Measurements from ENCODE around the gene RBAK. TPM values are rescaled to one million over a fixed set of nuclear protein-coding genes. Genes with fewer than 3 reads are reported as not detected.
"Not testable (repeated sequence)": the region's sequence is repeated elsewhere in the genome, so short reads cannot be mapped to it uniquely, and the experiment has no call there.

The RBAK gene
- total RNA-seq, 1 experiment from 2014 or later: 2.4 TPM

DNA sequence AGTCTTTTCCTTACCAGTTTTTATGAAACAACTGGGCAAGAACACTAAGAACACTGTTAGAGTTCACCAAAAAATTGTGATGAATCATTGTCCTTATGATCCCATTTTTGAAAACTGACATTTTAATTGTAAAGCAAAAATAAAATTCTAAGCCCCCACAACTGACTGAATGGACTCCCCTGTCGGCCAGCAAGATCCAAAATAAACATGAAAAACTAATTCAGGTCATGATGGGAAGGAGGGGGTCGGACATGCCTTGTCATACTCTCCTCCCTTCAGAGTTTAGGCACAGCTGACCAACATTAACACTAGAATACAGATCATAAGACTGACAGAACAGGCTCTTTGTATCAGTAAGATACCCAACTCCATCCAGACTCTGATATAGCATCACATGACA, 2.0 kb upstream of the RBAK start:
- no peak for DNase-seq (ENCODE audit: low read depth)
- in situ Hi-C loops (cut with HindIII; ENCODE audit: low pct_unique_long_range_greater_than_20kb, low sequenced_read_pairs): no loop called here

- in situ Hi-C loops (cut with HindIII; ENCODE audit: low pct_unique_long_range_greater_than_20kb, low sequenced_read_pairs); DNase-seq (ENCODE audit: low read depth): not testable (repeated sequence)
Measured at GRCh38 chr7:5046397-5046732, 705 bp downstream of the RBAK start.

GRCh38 chr7:5047127-5047526, 1.5 kb downstream of the RBAK start:
- DNase-seq (ENCODE audit: low read depth); in situ Hi-C loops (cut with HindIII; ENCODE audit: low pct_unique_long_range_greater_than_20kb, low sequenced_read_pairs): not testable (repeated sequence)

GRCh38 chr7:5050676-5051075, 5.0 kb downstream of the RBAK start:
- in situ Hi-C loops (cut with HindIII; ENCODE audit: low pct_unique_long_range_greater_than_20kb, low sequenced_read_pairs): no loop called here
- no peak for DNase-seq (ENCODE audit: low read depth)

DNA sequence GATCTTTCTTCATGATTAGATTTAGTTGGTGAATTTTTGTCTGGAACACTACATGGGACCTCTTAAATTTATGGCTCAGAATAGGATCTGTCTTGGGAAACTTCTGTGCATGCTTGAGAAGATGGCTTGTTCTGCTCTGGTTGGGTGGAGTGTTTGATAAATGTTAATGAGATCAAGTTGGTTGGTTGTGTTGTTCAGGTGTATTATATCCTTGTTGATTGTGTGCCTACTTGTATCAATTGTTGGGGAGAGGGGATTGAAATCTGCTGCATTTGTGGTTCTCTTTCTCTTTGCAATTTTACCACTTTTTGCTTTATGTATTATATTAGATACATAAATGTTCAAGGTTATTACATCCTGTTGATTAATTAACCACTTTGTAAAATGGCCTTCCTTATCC, 6.1 kb downstream of the RBAK start:
- in situ Hi-C loops (cut with HindIII; ENCODE audit: low pct_unique_long_range_greater_than_20kb, low sequenced_read_pairs); DNase-seq (ENCODE audit: low read depth): not testable (repeated sequence)

- in situ Hi-C loops (cut with HindIII; ENCODE audit: low pct_unique_long_range_greater_than_20kb, low sequenced_read_pairs): no loop called here
- DNase-seq (ENCODE audit: low read depth): no peak
Measured at GRCh38 chr7:5053175-5053574, 7.5 kb downstream of the RBAK start.

- no peak for DNase-seq (ENCODE audit: low read depth)
- in situ Hi-C loops (cut with HindIII; ENCODE audit: low pct_unique_long_range_greater_than_20kb, low sequenced_read_pairs): no loop called here
Measured at GRCh38 chr7:5063698-5064097, 18.0 kb downstream of the RBAK start.

GRCh38 chr7:5064391-5065106, 18.9 kb downstream of the RBAK start:
- peak; percentile 46 for DNase-seq (ENCODE audit: low read depth)
- in situ Hi-C loops (cut with HindIII; ENCODE audit: low pct_unique_long_range_greater_than_20kb, low sequenced_read_pairs): no loop called here

DNA sequence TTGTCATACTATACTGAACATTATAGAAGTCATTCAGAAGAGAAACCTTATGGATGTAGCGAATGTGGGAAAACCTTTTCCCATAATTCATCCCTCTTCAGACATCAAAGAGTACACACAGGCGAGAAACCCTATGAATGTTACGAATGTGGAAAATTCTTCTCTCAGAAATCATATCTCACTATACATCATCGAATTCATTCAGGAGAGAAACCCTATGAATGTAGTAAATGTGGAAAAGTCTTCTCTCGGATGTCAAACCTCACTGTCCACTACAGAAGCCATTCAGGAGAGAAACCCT, 19.4 kb downstream of the RBAK start:
- DNase-seq (ENCODE audit: low read depth): no peak
- in situ Hi-C loops (cut with HindIII; ENCODE audit: low pct_unique_long_range_greater_than_20kb, low sequenced_read_pairs): no loop called here

GRCh38 chr7:5068521-5068920, 22.9 kb downstream of the RBAK start:
- in situ Hi-C loops (cut with HindIII; ENCODE audit: low pct_unique_long_range_greater_than_20kb, low sequenced_read_pairs): no loop called here
- DNase-seq (ENCODE audit: low read depth): no peak

DNA sequence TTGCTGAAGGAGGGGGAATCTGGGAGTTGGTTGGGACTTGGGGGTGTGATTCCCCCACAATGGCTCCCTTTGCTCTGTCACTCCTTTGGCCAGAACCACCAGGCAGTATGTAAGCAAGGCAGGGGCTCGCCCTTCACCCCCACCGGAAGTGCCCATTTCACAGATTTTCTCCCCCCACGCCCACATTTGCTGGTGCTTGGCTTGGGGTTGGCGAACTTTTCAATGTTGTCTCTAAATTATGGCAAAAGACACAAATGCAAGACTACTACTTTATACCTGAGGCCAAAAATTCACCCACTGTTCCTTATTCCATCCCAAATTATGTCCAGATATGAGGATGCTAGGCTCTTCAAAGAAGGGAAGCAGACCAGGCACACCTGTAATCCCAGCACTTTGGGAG, 24.5 kb downstream of the RBAK start:
- in situ Hi-C loops (cut with HindIII; ENCODE audit: low pct_unique_long_range_greater_than_20kb, low sequenced_read_pairs): no loop called here
- DNase-seq (ENCODE audit: low read depth): no peak

GRCh38 chr7:5075187-5075586, 29.5 kb downstream of the RBAK start:
- in situ Hi-C loops (cut with HindIII; ENCODE audit: low pct_unique_long_range_greater_than_20kb, low sequenced_read_pairs); DNase-seq (ENCODE audit: low read depth): not testable (repeated sequence)

- in situ Hi-C loops (cut with HindIII; ENCODE audit: low pct_unique_long_range_greater_than_20kb, low sequenced_read_pairs): no loop called here
- no peak for DNase-seq (ENCODE audit: low read depth)
Measured at GRCh38 chr7:5077740-5078139, 32.1 kb downstream of the RBAK start.

DNA sequence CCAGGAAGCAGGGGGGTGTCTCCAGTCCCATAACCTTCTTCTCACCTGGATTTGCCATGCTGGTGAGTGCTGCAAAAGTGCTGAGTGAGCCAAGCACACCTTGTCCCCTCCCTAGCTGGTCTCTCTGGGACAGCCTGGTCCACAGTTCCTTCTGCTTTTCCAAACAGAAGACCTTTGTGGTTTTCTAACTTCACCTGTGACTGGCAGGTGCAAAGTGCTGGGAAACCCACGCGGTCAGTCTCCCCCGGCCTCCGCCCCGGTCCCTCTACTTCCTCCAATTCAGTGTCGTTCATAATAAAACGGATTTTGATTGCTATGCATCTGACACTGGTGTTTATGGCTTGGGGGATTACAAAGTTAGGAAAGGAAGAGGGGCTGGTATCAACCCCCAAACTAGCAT, 37.1 kb downstream of the RBAK start:
- no peak for DNase-seq (ENCODE audit: low read depth)
- in situ Hi-C loops (cut with HindIII; ENCODE audit: low pct_unique_long_range_greater_than_20kb, low sequenced_read_pairs): no loop called here

DNA sequence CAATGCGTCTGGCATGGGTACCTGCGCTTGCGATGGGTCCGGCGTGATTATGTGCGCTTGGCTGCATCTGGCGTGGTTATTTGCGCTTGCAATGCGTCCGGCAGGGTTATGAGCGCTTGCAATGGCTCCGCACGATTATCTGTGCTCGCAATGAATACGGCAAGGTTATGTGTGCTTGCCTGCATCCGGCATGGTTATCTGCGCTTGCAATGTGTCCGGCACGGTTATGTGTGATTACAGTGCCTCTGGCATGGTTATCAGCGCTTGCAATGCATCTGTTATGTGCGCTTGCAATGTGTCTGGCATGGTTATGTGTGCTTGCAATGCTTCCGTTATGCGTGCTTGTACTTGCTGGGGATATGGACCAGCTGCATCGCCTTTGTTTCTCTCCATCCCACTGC, 37.7 kb downstream of the RBAK start:
- in situ Hi-C loops (cut with HindIII; ENCODE audit: low pct_unique_long_range_greater_than_20kb, low sequenced_read_pairs): no loop called here
- DNase-seq (ENCODE audit: low read depth): no peak

- in situ Hi-C loops (cut with HindIII; ENCODE audit: low pct_unique_long_range_greater_than_20kb, low sequenced_read_pairs): no loop called here
- no peak for DNase-seq (ENCODE audit: low read depth)
Measured at GRCh38 chr7:5086256-5086655, 40.6 kb downstream of the RBAK start.

GRCh38 chr7:5088228-5088833, 42.7 kb downstream of the RBAK start:
- DNase-seq (ENCODE audit: low read depth): peak; percentile 33
- in situ Hi-C loops (cut with HindIII; ENCODE audit: low pct_unique_long_range_greater_than_20kb, low sequenced_read_pairs): not testable (repeated sequence)

DNA sequence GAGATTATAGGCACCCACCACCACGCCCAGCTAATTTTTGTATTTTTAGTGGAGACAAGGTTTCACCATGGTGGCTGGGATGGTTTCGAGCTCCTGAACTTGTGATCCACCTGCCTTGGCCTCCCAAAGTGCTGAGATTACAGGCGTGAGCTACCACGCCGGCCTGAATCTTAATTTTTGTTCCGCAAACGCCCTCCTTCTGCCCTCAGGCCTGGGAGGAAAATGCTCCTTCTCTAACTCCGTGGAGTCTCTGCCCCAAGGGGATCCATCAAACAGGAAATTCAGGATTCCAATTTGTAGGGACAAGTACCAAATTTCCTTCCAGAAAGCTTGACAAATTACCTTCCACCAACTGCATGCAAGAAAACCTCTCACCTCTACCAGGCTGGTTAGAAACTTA, 43.2 kb downstream of the RBAK start:
- no peak for DNase-seq (ENCODE audit: low read depth)
- in situ Hi-C loops (cut with HindIII; ENCODE audit: low pct_unique_long_range_greater_than_20kb, low sequenced_read_pairs): no loop called here

DNA sequence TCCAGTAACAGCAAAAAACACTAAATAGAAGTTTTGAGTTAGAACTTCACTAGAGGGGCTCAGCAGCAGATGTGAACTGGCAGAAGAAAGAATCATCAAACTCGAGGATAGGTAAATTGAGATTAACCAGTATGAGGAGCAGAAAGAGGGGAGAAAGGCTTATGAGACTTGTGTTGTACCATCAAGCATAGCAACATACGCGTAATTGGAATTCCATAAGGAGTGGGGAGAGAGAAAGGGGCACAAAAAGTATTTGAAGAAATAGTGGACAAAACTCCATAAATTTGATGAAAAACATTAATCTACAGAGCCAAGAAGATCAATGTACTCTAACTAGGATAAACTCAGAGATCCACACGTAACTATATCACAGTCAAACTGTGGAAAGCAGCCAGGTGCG, 48.3 kb downstream of the RBAK start:
- in situ Hi-C loops (cut with HindIII; ENCODE audit: low pct_unique_long_range_greater_than_20kb, low sequenced_read_pairs): no loop called here
- no peak for DNase-seq (ENCODE audit: low read depth)

DNA sequence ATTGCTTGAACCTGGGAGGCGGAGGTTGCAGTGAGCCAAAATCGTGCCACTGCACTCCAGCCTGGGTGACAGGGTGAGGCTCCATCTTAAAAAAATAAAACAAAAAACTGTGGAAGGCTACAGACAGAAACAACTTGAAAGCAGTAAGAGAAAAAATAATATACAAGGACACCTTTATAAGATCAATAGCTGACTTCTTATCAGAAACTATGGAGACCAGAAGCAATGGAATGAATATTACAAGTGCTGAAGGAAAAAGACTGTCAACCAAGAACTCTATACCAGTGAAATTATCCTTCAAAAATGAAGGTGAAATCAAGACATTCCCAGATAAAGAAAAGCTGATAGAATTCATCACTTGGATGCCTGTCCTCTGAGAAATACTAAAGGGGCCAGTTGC, 49.0 kb downstream of the RBAK start:
- DNase-seq (ENCODE audit: low read depth): peak; percentile 18
- in situ Hi-C loops (cut with HindIII; ENCODE audit: low pct_unique_long_range_greater_than_20kb, low sequenced_read_pairs): no loop called here

Data from Caki2 (cell line).